Raji (cell line): ENCODE data around the gene OTOS.

Experiments
- POLR2A ChIP-seq: IDR thresholded peaks from 2 replicates; pipeline ENCODE4 v1.6.1; 2011; ENCODE audit warnings: low read depth, low read length, control low read depth; ENCODE audit not compliant: insufficient read depth

The OTOS gene

DNA sequence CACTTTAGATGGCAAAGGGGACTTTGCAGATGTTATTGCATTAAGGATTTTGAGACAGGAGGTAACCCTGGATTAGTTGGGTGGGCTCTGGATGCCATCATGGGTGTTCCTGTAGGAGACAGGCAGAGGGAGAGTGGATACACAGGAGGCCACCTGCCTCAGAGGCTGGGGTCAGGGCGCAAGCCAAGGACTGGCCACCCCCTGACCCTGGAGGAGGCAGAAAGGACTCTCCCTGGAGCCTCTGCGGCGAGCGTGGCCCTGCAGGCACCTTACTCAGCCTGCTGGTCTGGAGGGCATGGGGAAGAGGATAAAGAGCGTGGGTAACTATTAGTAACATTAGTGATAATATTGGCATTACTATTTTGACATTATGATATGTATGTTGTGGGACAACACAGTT is 21.6 kb upstream of the OTOS start:
- no peak for TF ChIP-seq POLR2A

DNA sequence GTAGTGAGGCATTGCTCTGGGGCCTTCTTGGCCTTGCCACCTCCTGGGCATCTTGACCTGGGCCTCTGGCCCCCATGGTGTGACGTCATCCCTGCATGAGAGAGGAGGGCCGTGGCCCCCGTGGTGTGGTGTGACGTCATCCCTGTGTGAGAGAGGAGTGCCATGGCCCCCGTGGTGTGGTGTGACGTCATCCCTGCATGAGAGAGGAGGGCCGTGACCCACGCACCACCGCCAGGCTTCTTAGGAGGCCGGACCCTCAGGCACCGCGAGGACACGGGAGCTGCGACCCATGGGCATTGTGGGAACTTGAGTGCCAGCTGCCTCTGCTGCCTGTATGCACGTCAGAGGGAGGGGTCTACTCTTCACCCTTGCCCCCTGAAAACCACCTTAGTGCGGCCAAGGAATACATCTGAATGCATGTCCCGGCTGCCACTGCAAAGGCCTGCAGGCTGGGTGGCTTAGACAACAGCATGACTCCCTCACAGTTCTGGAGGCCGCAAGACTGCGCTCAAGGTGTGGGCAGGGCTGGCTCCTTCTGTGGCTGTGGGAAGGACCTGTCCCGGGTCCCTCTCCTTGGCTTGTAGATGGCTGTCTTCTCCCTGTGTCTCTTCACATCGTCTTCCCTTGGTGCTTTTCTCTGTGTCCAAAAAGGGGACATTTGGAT is 20.8 kb upstream of the OTOS start:
- no peak for TF ChIP-seq POLR2A

DNA sequence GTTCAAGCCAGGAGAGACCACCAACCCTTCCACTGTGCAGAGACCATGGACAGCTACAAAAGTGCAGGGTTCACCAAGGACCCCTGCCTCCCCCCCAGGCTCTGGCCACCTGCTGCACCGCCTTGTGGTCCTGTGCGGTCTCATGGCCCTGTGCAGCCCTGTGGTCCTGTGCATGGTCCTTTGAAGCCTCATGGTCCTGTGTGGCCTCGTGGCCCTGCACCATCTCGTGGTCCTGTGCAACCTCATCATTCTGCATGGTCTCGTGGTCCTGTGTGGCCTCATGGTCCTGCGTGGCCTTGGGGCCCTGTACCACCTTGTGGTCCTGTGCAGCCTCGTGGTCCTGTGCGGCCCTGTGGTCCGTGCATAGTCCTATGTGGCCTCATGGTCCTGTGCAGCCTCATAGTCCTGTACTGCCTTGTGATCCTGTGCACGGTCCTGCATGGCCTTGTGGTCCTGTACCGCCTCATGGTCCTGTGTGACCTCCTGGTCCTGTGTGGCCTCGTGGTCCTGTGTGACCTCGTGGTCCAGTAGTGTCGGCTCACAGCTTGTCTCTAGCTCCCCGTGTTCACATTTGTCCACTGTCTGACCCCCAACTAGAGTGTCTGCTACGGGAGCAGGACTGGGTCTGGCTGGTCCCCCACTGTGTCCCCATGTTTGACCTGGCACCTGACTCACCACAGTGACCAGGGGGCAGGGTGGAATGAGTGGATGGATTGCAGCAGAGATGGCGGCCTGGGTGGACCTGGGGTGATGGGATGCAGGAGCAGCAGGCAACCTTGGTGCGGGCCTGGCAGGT is 20.0 kb upstream of the OTOS start:
- no peak for TF ChIP-seq POLR2A

DNA sequence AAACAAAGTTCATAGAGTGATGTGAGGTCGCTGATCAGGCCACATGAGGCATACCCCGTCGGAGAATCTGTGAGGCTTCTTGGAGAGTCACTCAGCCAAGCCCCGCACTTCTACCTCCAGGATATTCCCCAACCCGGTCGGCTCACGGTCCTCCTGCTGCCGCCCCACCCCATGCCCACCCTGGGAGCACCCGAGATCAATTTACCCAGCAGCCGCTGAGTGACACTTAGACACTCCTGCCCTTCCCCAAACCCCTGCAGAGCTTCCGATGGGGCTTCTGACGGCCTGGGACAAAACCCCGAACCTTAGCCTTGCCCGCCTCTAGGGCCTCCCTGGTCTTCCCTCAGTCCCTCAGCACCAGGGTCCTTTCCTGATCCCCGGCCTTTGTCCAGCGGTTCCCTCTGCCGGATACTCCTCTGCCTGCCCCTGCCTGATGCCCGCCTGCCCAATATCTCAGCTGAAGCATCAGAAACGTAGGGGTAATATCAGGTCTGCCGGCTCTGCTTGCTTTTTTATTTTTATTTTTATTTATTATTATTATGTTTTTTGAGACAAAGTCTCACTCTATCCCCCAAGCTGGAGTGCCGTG is 18.9 kb upstream of the OTOS start:
- TF ChIP-seq POLR2A = no peak

DNA sequence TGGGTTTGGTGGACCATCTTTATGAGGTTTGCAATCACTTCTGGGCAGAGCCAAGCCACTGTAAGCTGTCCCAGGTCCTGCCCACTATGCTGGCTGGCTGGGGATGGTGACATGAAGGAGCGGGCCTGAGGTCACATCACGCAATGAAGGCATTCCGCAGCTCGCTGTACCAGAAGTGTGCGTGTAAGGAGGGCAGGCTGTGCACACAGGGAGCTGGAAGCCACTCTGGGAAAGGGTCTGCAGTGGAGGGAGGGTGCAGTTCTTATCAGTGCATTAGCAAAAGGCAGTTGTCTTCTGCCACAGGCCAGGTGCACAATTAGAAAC is 16.7 kb upstream of the OTOS start:
- TF ChIP-seq POLR2A = no peak

DNA sequence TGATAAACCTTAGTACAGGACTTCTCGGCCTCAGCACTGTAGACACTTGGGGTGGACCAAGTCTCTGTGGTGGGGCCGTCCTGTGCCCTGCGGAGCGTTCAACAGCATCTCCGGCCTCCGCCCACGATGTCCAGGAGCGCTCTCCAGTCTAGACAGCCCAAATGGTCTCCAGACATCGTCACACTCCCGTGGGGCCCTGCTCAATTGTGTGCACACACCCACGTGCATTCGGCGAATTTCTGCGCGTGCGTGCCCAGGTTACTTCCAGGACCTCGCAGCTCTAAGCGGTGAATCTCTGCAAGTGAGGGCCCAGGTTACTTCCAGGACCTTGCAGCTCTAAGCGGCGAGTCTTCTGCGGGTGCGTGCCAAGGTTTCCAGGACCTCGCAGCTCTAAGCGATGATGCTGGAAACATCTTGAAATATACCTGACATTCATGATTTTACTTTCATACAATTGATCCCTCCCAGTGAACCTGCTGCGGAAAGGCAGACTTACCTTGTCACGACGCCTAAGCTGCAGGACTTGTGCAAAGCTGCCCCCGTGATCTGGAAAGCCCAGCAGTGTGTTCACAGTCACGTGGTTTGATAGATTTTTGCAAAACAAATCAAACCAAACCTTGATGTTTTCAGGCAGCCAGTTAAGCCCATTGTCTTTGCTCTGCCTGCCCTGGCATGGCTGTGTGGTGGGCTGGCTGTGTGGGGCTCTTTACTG is 16.1 kb upstream of the OTOS start:
- no peak for TF ChIP-seq POLR2A

DNA sequence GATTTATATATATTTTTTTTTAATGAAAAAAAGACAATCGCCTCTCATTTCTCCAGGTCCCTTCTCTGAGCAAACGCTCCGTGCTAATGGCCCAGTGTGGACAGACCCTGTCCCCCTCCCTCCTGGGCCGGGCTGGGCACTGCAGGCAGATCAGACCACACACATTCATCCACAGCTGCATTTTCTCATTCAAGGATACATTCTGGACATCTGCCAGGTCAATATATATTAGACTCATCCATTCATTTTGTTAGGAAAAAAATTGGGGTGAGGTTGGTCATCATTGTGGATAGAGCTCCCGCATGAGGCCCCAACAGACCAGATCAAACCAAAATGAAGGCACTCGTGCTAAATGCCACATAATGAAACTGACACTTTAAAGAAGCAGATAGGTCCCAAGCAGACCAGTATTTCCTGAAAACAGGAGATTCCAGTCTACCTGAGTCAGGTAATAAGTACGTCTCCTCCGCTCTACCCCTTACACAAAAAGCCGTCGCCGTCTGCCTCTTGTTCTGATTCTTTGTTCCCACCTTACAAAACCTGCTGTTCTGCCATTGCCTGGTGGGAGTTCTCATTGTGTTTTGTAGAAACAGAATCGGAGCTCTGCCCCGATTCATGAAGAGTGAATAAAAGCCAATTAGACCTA is 15.4 kb upstream of the OTOS start:
- TF ChIP-seq POLR2A = no peak

DNA sequence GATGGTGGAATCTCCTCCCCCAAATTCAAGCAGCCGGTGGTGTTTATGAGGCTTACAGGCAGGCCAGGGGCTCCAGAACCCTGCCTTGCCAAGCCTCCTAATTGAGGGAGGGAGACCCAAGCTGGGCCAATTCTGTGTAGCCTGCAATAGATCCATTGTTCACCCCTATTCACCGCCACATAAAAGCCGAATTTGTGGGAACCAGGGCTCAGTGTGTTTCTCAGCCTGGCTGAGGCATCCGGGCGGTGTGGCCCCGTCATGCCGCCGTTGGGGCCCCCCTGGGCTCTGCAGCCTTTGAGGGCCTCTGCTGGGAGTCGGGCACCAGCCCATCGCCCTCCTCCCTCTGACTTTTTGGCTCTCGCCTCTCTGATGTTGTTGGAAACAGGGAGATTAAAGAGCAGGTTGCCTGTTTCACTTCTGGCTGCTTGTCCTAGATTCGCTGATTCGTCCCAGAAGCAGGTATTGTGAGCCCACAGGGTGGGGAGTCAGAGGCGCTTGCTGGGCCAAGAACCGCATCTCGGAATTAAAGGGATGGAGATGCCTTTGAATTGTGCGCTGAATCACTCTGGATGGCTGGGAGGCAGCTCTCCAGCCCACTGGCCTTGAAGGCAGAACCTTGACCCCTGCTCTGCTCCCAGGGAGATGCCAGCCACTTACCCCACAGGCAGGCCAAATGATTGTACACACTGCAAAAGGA is 14.7 kb upstream of the OTOS start:
- TF ChIP-seq POLR2A = no peak

DNA sequence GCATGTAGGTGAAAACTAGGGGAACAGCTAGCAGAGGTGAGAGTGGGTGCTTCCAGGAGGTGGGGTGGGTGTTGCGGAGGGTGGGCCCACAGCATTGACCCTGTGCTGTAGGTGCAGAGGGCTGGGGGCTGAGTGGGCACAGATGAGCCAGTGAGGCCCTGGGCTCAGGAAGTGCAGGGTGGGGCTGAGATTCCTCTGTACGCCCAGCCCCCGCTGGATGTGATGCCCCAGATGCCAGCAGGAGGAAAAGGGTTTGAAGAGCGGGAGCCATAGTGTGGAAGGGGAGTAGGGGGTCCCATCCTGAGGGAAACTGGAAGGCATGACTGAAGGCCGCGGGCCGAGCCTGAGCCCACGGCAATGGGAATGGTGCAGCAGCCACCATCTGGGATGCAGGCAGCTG is 14.1 kb upstream of the OTOS start:
- TF ChIP-seq POLR2A = no peak

DNA sequence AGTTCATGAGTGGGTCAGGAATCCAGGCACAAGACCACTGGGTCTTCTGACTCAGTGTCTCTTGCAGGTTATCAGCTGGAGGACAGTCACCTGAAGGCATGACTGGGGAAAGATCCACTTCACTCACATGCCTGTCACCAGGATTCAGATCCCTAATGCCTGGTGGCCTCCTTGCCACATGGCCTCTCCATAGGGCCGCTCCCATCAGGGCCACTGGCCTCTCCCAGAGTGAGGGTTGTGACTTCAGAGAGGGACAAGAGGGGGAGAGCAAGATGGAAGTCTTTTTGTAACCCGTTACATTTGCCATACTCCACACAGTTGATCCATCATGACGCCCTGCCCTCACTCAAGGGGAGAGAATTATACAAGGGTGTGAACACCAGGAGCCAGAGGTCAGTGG is 13.0 kb upstream of the OTOS start:
- TF ChIP-seq POLR2A = no peak

DNA sequence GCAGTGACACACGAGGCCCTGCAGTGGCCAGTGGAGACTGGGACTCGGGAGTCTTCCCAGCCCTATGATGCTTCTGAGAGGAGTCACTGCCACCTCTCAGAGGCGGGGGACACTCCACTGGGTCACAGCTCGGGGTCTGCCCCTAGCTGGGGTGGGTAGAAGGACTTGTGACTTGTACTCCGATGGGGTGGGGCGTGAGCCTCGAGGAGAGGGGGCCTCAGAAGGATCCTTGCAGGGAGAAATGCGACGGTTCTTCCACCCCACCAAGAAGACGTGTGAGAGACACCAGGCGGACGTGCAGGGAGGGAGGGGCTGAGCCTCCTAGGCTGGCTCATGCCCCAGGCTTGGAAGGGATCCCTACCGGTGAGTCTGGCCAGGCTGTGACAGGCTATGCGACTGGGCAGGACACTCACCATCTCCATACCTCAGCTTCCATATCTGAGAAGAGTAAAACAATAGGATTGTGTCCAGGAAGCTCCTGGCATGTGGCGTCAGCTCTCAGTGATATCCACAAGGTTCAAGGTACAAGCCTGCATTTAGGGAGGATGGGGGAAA is 11.1 kb upstream of the OTOS start:
- TF ChIP-seq POLR2A = no peak

DNA sequence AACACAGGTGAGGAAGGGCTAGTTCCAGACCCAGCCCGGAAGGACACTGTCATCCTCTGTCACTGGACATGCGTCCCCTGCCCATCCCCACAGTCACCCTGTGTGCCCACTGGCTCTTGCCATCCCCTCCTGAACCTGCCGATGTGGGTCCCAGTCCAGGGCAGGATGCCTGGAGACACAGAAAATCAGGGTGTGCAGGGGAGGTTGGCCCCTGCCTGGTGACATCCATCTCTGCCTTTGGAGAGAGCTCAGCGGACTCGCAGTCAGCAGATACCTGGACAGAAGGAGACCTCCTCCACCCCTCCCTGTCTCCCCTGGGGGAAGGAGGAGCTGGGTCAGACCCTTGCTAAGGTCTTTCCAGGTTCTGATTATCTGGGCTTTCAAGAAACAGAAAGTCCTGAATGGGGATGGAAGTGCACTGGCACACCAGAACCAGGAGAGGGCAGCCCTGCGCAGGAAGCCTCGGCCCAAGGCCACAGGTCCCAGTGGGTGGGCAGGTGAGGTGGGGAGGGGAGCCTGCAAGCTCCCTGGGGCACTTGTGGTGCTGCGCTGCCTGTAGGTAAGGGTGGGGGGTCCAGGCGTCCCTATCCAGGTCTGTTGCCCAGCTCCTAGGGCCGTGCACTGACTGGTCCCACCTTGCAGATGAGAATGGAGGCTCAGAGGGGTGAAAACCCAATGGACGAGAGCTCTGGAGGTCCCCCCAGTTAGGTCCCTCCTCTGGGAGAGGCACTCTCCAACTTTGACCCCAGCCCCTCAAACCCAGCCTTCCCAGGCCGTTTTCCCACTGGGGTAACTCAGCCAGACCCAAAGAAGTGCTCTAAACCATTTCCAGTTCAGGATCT is 9.7 kb upstream of the OTOS start:
- TF ChIP-seq POLR2A = no peak

DNA sequence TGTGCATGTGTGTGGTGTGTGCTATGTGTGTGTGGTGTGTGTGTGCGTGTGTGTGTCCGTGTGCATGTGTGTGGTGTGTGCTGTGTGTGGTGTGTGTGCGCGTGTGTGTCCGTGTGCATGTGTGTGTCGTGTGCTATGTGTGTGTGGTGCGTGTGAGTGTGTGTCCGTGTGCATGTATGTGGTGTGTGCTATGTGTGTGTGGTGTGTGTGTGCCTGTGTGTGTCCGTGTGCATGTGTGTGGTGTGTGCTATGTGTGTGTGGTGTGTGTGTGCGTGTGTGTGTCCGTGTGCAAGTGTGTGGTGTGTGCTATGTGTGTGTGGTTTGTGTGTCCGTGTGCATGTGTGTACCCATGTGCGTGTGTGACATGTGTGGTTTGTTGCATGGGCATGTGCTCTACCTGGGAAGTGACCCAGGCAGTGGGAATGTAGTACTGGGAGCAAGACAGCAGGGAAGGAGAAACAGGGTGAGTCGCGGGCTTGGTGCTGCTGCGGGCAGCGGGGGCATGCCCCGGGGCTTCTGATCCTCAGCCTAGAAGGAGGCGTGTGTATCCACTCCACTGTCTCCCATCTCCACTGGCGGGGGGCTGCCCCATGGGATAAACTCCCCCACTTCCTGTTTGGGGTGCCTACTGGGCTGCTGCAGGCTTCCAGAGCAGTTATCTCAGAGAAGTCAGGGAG is 7.6 kb upstream of the OTOS start:
- TF ChIP-seq POLR2A = no peak
